Kidney (tissue), 14 donors: ENCODE data around the gene PRKCE. TPM values are rescaled to one million over a fixed set of nuclear protein-coding genes. Genes with fewer than 3 reads are reported as not detected.

Experiments
- DNase-seq, 5 donors: peaks; one replicate each; pipeline ENCODE4 v3.0.0-alpha.2; 2013 to 2020
- FAIRE-seq: peaks from 2 replicates; lab custom pipeline; 2012; peaks lifted over from hg19 to GRCh38; lab: Jason Lieb, UNC
- H3K27ac ChIP-seq, 2 donors: one replicate each; pipeline ENCODE4 v1.7.0; 2013; ENCODE audit warnings: low read depth in 2 of 2, low read length in 2 of 2, inconsistent platforms in 1 of 2
- H3K27me3 ChIP-seq: one replicate; pipeline ENCODE4 v1.7.1; 2013; ENCODE audit warnings: low read length, inconsistent platforms; ENCODE audit not compliant: control insufficient read depth, insufficient read depth
- H3K36me3 ChIP-seq, 3 donors: one replicate each; pipeline versions ENCODE4 v1.7.0 to v1.7.1; 2013; ENCODE audit warnings: low read length in 3 of 3, control low read depth in 1 of 3, inconsistent platforms in 1 of 3; ENCODE audit not compliant: insufficient read depth in 3 of 3, control insufficient read depth in 2 of 3
- H3K4me1 ChIP-seq, 3 donors: one replicate each; pipeline versions ENCODE4 v1.7.0 to v1.7.1; 2013; ENCODE audit warnings: low read length in 3 of 3, inconsistent platforms in 1 of 3, low read depth in 1 of 3; ENCODE audit not compliant: control insufficient read depth in 2 of 3, insufficient read depth in 2 of 3
- H3K4me3 ChIP-seq, 3 donors: one replicate each; pipeline versions ENCODE4 v1.7.0 to v1.8.1; 2013; ENCODE audit warnings: low read length in 3 of 3, control low read depth in 1 of 3, inconsistent platforms in 1 of 3
- H3K9ac ChIP-seq, 3 donors: one replicate each; pipeline versions ENCODE4 v1.7.0 to v1.7.1; 2013; ENCODE audit warnings: low read length in 3 of 3, control low read depth in 1 of 3, inconsistent platforms in 1 of 3
- H3K9me3 ChIP-seq, 3 donors: one replicate each; pipeline versions ENCODE4 v1.7.0 to v1.7.1; 2013; ENCODE audit warnings: low read length in 3 of 3, control low read depth in 1 of 3, inconsistent platforms in 1 of 3; ENCODE audit not compliant: control insufficient read depth in 2 of 3, insufficient read depth in 1 of 3
- intact Hi-C: fragments of 100-400 bp; cut with DNase I; formaldehyde crosslinking; loops from one replicate; pipeline ENCODE4 v1.11.1; 2022
- polyA plus RNA-seq: library from polyadenylated mRNA; stranded (reverse); fragments of 350-450 nt; fragmentation: Illumina TruSeq; extraction: RNeasy Lipid Tissue Mini Kit (QIAGEN cat#74804); gene quantifications from one replicate; pipeline ENCODE4 v1.2.3, GENCODE V29; 2014; ENCODE audit warnings: low read depth, low replicate concordance; ENCODE audit not compliant: insufficient read depth
- total RNA-seq: library from RNA; stranded (reverse); fragmentation: NEBNext Ultra II Directional; extraction: Animal tissue kit (Norgen Biotek cat#: 25700); gene quantifications from one replicate; pipeline ENCODE4 v1.2.1, GENCODE V29; 2021
- TF ChIP-seq, protein P1 (sequence below): IDR thresholded peaks from 3 replicates; pipeline ENCODE4 v1.5.1; 2012; ENCODE audit warnings: mild to moderate bottlenecking, moderate library complexity, borderline replicate concordance; ENCODE audit not compliant: insufficient read depth; ENCODE audit errors: extremely low read depth
- donor health status: control.
- donor health status: control.
- donor health status: control.
- donor health status: control.
- donor health status: control.
- donor health status: DM: yes; HTN: yes; CAD: no.
- donor health status: Normal renal cell carcinoma (clear cell type).

Gene PRKCE
- total and polyA plus RNA-seq, 2 donors from 2014 or later = 11.1 to 27.3 TPM

GRCh38 chr2:45774688-45775244 is 123.3 kb downstream of the PRKCE start:
- Histone ChIP-seq H3K4me3 (no peak overlapping the region), H3K27me3 (no peaks in the 10 kb centered on the region), H3K36me3 (no peaks in the 10 kb centered on the region), H3K27ac (peak overlapping the region; percentile 38 to 60), H3K4me1 (peaks cover 0 to 15% (median 0%) of the 10 kb centered on the region in 3 donors), H3K9me3 (no peaks in the 10 kb centered on the region), H3K9ac (no peak overlapping the region)
- intact Hi-C loops = loop anchor here (10.0 kb wide), 1 partner anchor 130 kb away; no protein-coding TSS in a partner anchor
- DNase-seq (peak in 1 of 5 donors; percentile 34), FAIRE-seq (no peak)
- TF ChIP-seq, protein P1, sequence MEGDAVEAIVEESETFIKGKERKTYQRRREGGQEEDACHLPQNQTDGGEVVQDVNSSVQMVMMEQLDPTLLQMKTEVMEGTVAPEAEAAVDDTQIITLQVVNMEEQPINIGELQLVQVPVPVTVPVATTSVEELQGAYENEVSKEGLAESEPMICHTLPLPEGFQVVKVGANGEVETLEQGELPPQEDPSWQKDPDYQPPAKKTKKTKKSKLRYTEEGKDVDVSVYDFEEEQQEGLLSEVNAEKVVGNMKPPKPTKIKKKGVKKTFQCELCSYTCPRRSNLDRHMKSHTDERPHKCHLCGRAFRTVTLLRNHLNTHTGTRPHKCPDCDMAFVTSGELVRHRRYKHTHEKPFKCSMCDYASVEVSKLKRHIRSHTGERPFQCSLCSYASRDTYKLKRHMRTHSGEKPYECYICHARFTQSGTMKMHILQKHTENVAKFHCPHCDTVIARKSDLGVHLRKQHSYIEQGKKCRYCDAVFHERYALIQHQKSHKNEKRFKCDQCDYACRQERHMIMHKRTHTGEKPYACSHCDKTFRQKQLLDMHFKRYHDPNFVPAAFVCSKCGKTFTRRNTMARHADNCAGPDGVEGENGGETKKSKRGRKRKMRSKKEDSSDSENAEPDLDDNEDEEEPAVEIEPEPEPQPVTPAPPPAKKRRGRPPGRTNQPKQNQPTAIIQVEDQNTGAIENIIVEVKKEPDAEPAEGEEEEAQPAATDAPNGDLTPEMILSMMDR = no peak

- DNase-seq (no peak), FAIRE-seq (no peak)
- Histone ChIP-seq H3K27me3 (no peaks in the 10 kb centered on the region), H3K4me1 (peaks cover 0 to 13% (median 0%) of the 10 kb centered on the region in 3 donors), H3K4me3 (no peak overlapping the region), H3K9me3 (no peaks in the 10 kb centered on the region), H3K9ac (no peak overlapping the region), H3K36me3 (no peaks in the 10 kb centered on the region), H3K27ac (no peak overlapping the region)
- intact Hi-C loops = loop anchor here (10.0 kb wide), 1 partner anchor 132 kb away; no protein-coding TSS in a partner anchor
- TF ChIP-seq, protein P1 = no peak
Measured at GRCh38 chr2:45776160-45776955, 124.9 kb downstream of the PRKCE start.

DNA sequence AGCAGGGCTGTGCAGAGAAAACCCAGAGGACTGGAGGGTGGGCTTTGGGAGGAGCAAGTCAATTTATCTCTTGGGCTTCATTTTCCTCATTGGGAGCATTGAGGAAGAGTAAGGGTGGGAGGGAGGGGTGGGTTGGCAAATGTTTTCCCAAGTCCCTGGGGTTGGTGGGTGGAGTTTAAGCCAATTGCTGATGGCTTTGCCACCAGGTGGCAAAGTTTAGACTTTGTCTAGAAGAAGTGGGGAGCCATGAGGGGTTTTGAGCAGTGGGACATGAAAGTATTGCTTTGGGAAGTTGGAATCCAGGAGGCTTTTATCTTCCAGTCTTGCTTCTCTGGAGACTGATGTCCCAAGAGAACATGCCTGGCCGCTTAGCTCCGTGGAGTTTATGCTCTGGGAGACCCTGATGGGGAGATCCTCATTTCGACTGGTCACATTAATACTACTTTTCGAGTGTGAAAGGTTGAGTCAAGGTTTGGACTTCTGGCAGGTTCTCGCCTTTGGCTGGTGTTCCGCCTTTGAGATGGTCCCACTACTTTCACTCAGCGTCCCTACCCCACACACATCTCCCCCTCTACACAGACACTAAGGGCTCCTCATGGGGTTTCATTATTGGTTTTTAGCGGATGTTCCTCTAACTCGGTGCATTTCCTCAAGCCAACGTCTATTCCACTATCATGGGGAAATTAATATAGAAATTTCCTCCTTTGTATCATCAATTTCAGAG is 126.7 kb downstream of the PRKCE start:
- FAIRE-seq = no peak

More for the DNA sequence above, 126.7 kb downstream of the PRKCE start:
- no peaks in the 10 kb centered on the region for H3K9me3 ChIP-seq
- H3K27ac ChIP-seq = no peak overlapping the region
- TF ChIP-seq, protein P1 = no peak
- H3K4me3 ChIP-seq = no peak overlapping the region
- peaks cover 0 to 8% (median 0%) of the 10 kb centered on the region in 3 donors for H3K4me1 ChIP-seq
- no peak for DNase-seq
- no peaks in the 10 kb centered on the region for H3K36me3 ChIP-seq
- H3K27me3 ChIP-seq = no peaks in the 10 kb centered on the region
- intact Hi-C loops = loop anchor here (10.0 kb wide), 1 partner anchor 133 kb away; no protein-coding TSS in a partner anchor
- H3K9ac ChIP-seq = no peak overlapping the region
